Fibroblast of mammary gland (primary cell): ENCODE measurements around the gene MPZL2.

ENCODE experiments used
- DNase-seq: peaks from one replicate; pipeline ENCODE4 v3.0.0-alpha.2; 2010; ENCODE audit warnings: low read depth
- H3K4me3 ChIP-seq: 2 replicates; pipeline ENCODE4 v1.5.1; 2011; ENCODE audit warnings: low read depth, mild to moderate bottlenecking, low read length, moderate library complexity; ENCODE audit not compliant: control insufficient read depth
- TF ChIP-seq, protein P1 (sequence below): conservative IDR thresholded peaks from 2 replicates; pipeline ENCODE4 v1.5.1; 2011; ENCODE audit warnings: low read depth, low read length, inconsistent platforms; ENCODE audit not compliant: control insufficient read depth, insufficient read depth

Gene MPZL2

DNA sequence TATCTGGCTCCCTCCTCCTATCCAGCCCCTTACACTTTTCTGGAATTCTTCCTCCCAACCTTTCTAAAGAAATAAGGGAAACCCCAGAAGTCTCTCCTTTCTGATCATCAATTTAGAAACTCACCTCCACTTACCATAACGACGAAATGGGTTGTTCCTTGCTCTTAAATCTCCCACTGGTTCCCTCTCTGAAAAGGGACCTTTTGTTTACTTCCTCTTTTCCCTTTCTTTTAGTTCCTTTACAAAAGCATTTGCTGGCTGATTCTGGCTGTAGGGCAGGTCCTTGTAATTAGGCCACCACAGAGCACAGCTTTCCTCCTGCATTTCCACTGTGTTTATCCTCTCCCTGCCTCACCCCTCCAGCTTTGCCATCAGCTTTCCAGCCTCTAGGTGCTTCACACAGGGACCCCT lies 51.3 kb downstream of the MPZL2 start:
- TF ChIP-seq, protein P1, sequence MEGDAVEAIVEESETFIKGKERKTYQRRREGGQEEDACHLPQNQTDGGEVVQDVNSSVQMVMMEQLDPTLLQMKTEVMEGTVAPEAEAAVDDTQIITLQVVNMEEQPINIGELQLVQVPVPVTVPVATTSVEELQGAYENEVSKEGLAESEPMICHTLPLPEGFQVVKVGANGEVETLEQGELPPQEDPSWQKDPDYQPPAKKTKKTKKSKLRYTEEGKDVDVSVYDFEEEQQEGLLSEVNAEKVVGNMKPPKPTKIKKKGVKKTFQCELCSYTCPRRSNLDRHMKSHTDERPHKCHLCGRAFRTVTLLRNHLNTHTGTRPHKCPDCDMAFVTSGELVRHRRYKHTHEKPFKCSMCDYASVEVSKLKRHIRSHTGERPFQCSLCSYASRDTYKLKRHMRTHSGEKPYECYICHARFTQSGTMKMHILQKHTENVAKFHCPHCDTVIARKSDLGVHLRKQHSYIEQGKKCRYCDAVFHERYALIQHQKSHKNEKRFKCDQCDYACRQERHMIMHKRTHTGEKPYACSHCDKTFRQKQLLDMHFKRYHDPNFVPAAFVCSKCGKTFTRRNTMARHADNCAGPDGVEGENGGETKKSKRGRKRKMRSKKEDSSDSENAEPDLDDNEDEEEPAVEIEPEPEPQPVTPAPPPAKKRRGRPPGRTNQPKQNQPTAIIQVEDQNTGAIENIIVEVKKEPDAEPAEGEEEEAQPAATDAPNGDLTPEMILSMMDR: no peak
- H3K4me3 ChIP-seq: no peak overlapping the region
- DNase-seq: no peak

DNA sequence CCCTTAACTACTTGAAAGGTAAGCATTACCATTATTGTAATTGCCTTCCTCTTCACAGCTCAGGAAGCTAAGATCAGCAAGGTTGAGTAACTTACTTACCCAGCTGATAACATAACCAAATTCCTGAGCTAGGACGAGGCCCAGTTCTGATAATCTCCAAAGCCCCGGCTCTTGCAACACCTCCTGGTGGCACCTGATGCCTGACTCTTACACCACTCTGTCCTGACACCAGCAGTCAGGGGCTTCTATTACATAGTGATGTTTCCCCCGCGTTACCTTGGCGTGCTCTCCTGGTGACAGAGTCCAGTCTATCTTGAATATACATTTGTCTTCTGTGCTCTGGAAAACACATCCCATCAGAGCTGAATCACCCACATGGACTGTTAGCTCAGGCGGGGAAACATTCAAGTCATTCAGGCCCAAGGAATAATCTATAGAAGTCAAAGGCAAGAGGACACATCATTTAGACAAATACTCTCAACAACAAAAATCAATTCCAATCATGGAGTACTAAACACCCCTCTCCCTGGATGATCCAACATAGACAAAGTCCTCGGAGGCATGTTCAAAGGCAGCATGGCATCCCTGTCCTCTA lies 51.9 kb downstream of the MPZL2 start:
- no peak overlapping the region for H3K4me3 ChIP-seq
- no peak for DNase-seq
- TF ChIP-seq, protein P1: no peak

DNA sequence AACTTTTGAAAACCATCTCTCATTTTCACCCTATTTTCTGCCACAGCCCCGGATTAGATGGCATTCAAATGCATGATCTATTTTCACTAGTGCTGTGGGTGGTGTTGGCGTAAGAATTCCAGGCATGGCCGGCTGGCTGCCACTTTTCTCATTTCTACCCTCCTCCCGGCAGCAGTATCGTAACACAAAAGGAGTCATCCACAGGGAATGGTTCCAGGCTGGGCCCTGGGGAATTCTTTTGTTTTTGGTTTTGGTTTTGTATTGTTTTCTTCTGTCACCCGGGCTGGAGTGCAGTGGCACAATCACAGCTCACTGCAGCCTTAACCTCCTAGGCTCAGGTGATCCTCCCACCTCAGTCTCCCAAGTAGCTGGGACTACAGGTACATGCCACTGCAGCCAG lies 53.1 kb downstream of the MPZL2 start:
- TF ChIP-seq, protein P1: no peak
- H3K4me3 ChIP-seq: no peak overlapping the region
- DNase-seq: peak; percentile 24

DNA sequence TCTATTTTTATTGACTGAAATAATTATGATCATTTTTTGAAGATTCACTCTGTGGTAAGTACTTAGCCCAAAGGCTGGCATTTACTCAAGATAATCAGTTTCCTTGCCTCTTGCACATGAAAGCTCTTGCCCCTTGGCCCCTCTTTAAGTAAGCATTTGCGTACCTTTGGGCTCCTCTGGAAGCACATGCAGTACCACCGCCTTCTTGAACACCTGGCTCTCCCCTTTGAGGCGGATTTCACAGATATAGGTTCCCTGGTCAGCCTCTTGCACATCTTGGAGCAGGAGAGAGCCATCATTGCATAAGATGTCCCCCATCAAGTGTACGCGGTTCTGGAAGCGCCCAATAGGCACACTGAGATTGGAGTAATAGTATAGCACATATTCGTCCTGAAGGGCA lies 53.8 kb downstream of the MPZL2 start:
- no peak overlapping the region for H3K4me3 ChIP-seq
- TF ChIP-seq, protein P1: no peak
- DNase-seq: no peak

DNA sequence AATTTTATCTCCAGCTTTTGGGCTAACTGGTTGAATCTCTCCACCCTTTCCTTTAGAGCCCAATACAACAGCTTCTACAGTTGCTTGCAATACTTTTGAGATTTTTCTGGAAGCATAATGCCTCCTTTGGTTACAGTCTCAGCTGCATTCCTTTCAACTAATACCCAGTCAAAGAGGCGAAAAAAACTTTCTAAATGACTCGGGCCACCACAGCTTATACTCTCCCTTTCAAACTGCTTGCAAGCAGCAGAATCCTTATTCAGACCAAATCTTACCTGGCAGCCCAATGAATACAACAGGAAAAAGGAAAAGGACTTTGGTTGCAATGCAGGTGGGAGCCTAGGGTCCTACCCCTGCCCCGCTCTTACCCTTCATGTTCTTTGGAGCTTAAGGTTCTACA lies 55.1 kb downstream of the MPZL2 start:
- TF ChIP-seq, protein P1: no peak
- DNase-seq: no peak
- H3K4me3 ChIP-seq: no peak overlapping the region

DNA sequence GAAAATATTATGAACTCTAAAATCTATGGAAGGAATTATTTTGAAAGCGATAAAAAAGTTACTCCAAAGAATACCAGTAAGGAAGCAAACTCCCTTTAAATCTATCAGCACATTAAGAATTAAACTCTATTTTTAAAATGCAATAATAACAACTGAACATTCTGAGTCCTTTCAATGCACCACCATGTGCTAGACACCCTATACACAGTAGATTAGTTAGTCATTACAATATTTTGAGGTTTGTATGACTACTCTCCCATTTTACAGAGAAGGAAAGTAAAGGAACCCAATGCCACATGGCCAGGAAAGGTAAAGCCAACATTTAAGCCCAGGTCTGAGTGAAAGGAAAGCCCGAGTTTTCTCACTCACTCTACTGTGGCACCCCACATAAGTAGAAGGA lies 57.0 kb downstream of the MPZL2 start:
- TF ChIP-seq, protein P1: no peak

More for the DNA sequence above, 57.0 kb downstream of the MPZL2 start:
- DNase-seq: no peak
- no peak overlapping the region for H3K4me3 ChIP-seq
